HEK293 (cell line): ENCODE results near the gene SLC10A7.

Experiments used
- CTCF ChIA-PET: fragments of 350-600 bp; formaldehyde crosslinking; extraction: SDS; loops from one replicate; lab custom pipeline; 2021; ENCODE audit warnings: antibody characterized with exemption; lab: Yijun Ruan, JAX
- POLR2A ChIA-PET: fragments of 300-600 bp; formaldehyde crosslinking; extraction: SDS; loops from one replicate; lab custom pipeline; 2020; ENCODE audit warnings: antibody characterized with exemption, inconsistent platforms; lab: Yijun Ruan, JAX
- H3K27ac ChIP-seq: fragments of 200-500 bp; sonication (Bioruptor generic); 2 replicates; pipeline ENCODE4 v1.5.1; 2014; ENCODE audit warnings: low read depth, low read length, control low read depth, inconsistent platforms; ENCODE audit errors: extremely low read depth
- H3K36me3 ChIP-seq, 2 experiments: fragments of 200-500 bp in 1 of 2; sonication (Bioruptor generic) in 1 of 2; 1 replicate in 1 of 2; 2 replicates in 1 of 2; pipeline ENCODE4 v1.5.1; 2014 to 2017; ENCODE audit warnings: inconsistent platforms in 2 of 2, low read length in 2 of 2; ENCODE audit not compliant: control insufficient read depth in 2 of 2, insufficient read depth in 1 of 2
- H3K4me1 ChIP-seq: fragments of 200-500 bp; sonication (Bioruptor generic); 2 replicates; pipeline ENCODE4 v1.5.1; 2014; ENCODE audit warnings: mild to moderate bottlenecking, low read length, inconsistent platforms; ENCODE audit not compliant: control insufficient read depth, insufficient read depth
- H3K4me3 ChIP-seq: 2 replicates; pipeline ENCODE4 v1.5.1; 2011; ENCODE audit warnings: low read depth, mild to moderate bottlenecking, control low read depth, low read length, moderate library complexity
- H3K9me3 ChIP-seq: fragments of 200-500 bp; sonication (Bioruptor generic); 2 replicates; pipeline ENCODE4 v1.5.1; 2014; ENCODE audit warnings: low read depth, low read length, inconsistent platforms; ENCODE audit not compliant: control insufficient read depth, insufficient read depth
- KLF8 ChIP-seq: fragments of 450-650 bp; formaldehyde crosslinking; IDR thresholded peaks from 2 replicates; pipeline ENCODE4 v1.5.1; 2016; ENCODE audit warnings: missing biosample characterization, missing genetic modification characterization
- PRDM10 ChIP-seq: fragments of 450-650 bp; formaldehyde crosslinking; IDR thresholded peaks from 2 replicates; pipeline ENCODE4 v1.5.1; 2016; ENCODE audit warnings: missing biosample characterization, missing genetic modification characterization
- ZBTB11 ChIP-seq: fragments of 450-650 bp; formaldehyde crosslinking; conservative IDR thresholded peaks from 2 replicates; pipeline ENCODE4 v1.5.1; 2016; ENCODE audit warnings: low read depth, missing biosample characterization, missing genetic modification characterization
- ZEB2 ChIP-seq: fragments of 450-650 bp; formaldehyde crosslinking; IDR thresholded peaks from 2 replicates; pipeline ENCODE4 v1.5.1; 2016; ENCODE audit warnings: missing biosample characterization, missing genetic modification characterization
- ZNF174 ChIP-seq: fragments of 450-650 bp; formaldehyde crosslinking; IDR thresholded peaks from 2 replicates; pipeline ENCODE4 v1.5.0; 2017; ENCODE audit warnings: missing biosample characterization, mild to moderate bottlenecking, missing genetic modification characterization
- ZNF280C ChIP-seq: fragments of 450-650 bp; formaldehyde crosslinking; IDR thresholded peaks from 2 replicates; pipeline ENCODE4 v1.5.1; 2016; ENCODE audit warnings: missing biosample characterization, missing genetic modification characterization
- ZNF324 ChIP-seq: fragments of 450-650 bp; formaldehyde crosslinking; IDR thresholded peaks from 2 replicates; pipeline ENCODE4 v1.5.1; 2016; ENCODE audit warnings: missing biosample characterization, missing genetic modification characterization
- ZNF366 ChIP-seq: fragments of 450-650 bp; formaldehyde crosslinking; conservative IDR thresholded peaks from 2 replicates; pipeline ENCODE4 v1.5.1; 2016; ENCODE audit warnings: missing biosample characterization, missing genetic modification characterization
- ZNF404 ChIP-seq: fragments of 450-650 bp; formaldehyde crosslinking; IDR thresholded peaks from 2 replicates; pipeline ENCODE4 v1.5.1; 2017; ENCODE audit warnings: missing biosample characterization, missing genetic modification characterization
- ZNF585B ChIP-seq: fragments of 450-650 bp; formaldehyde crosslinking; IDR thresholded peaks from 2 replicates; pipeline ENCODE4 v1.5.1; 2016; ENCODE audit warnings: missing biosample characterization, missing genetic modification characterization
- ZNF658 ChIP-seq: fragments of 450-650 bp; formaldehyde crosslinking; IDR thresholded peaks from 2 replicates; pipeline ENCODE4; 2016; ENCODE audit warnings: missing biosample characterization, missing genetic modification characterization
- ZNF707 ChIP-seq: fragments of 450-650 bp; formaldehyde crosslinking; IDR thresholded peaks from 2 replicates; pipeline ENCODE4 v1.5.1; 2016; ENCODE audit warnings: missing biosample characterization, missing genetic modification characterization
- ZNF747 ChIP-seq: fragments of 450-650 bp; formaldehyde crosslinking; IDR thresholded peaks from 2 replicates; pipeline ENCODE4 v1.5.1; 2016; ENCODE audit warnings: missing biosample characterization, missing genetic modification characterization
- TF ChIP-seq, protein P1 (sequence below): fragments of 450-650 bp; formaldehyde crosslinking; IDR thresholded peaks from 2 replicates; pipeline ENCODE4 v1.5.1; 2016; ENCODE audit warnings: missing biosample characterization, missing genetic modification characterization, low read depth
- TF ChIP-seq, protein P2 (sequence below): fragments of 450-650 bp; formaldehyde crosslinking; IDR thresholded peaks from 2 replicates; pipeline ENCODE4 v1.5.1; 2017; ENCODE audit warnings: missing biosample characterization, missing genetic modification characterization

The SLC10A7 gene

GRCh38 chr4:146255874-146256273, 265.9 kb downstream of the SLC10A7 start:
- TF ChIP-seq, protein P1, sequence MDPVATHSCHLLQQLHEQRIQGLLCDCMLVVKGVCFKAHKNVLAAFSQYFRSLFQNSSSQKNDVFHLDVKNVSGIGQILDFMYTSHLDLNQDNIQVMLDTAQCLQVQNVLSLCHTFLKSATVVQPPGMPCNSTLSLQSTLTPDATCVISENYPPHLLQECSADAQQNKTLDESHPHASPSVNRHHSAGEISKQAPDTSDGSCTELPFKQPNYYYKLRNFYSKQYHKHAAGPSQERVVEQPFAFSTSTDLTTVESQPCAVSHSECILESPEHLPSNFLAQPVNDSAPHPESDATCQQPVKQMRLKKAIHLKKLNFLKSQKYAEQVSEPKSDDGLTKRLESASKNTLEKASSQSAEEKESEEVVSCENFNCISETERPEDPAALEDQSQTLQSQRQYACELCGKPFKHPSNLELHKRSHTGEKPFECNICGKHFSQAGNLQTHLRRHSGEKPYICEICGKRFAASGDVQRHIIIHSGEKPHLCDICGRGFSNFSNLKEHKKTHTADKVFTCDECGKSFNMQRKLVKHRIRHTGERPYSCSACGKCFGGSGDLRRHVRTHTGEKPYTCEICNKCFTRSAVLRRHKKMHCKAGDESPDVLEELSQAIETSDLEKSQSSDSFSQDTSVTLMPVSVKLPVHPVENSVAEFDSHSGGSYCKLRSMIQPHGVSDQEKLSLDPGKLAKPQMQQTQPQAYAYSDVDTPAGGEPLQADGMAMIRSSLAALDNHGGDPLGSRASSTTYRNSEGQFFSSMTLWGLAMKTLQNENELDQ (tag by site-specific recombination) = no peak
- TF ChIP-seq KLF8 (tag by site-specific recombination) (no peak), ZBTB11 (tag by site-specific recombination) (no peak), ZNF707 (tag by site-specific recombination) (no peak), ZNF324 (tag by site-specific recombination) (no peak), ZNF174 (tag by site-specific recombination) (no peak), ZEB2 (tag by site-specific recombination) (no peak), ZNF747 (tag by site-specific recombination) (no peak), ZNF658 (tag by site-specific recombination) (no peak), ZNF585B (tag by site-specific recombination) (no peak), ZNF280C (no peak), ZNF366 (tag by site-specific recombination) (no peak), PRDM10 (no peak), ZNF404 (tag by site-specific recombination) (no peak)
- TF ChIP-seq, protein P2, sequence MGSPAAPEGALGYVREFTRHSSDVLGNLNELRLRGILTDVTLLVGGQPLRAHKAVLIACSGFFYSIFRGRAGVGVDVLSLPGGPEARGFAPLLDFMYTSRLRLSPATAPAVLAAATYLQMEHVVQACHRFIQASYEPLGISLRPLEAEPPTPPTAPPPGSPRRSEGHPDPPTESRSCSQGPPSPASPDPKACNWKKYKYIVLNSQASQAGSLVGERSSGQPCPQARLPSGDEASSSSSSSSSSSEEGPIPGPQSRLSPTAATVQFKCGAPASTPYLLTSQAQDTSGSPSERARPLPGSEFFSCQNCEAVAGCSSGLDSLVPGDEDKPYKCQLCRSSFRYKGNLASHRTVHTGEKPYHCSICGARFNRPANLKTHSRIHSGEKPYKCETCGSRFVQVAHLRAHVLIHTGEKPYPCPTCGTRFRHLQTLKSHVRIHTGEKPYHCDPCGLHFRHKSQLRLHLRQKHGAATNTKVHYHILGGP (tag by site-specific recombination) = no peak
- ChIA-PET POLR2A (no interaction called here), CTCF (no interaction called here)
- no peaks in the 10 kb centered on the region for H3K9me3 ChIP-seq
- no peak overlapping the region for H3K4me3 ChIP-seq
- H3K4me1 ChIP-seq = no peaks in the 10 kb centered on the region
- H3K36me3 ChIP-seq = no peaks in the 10 kb centered on the region
- no peak overlapping the region for H3K27ac ChIP-seq
